HFFc6 (cell line): ENCODE results near the gene SLFN11. TPM values are rescaled to one million over a fixed set of nuclear protein-coding genes. Genes with fewer than 3 reads are reported as not detected.
"Not testable (repeated sequence)": the region's sequence is repeated elsewhere in the genome, so short reads cannot be mapped to it uniquely, and the experiment has no call there.

Source experiments
- DNase-seq: peaks from one replicate; pipeline ENCODE4 v3.0.0-alpha.2; 2018
- H3K27ac Mint-ChIP-seq: 2 replicates; pipeline ENCODE4 v1.8.0; 2020; ENCODE audit warnings: mild to moderate bottlenecking, mixed read lengths
- H3K27me3 Mint-ChIP-seq: 2 replicates; pipeline ENCODE4 v1.8.0; 2021; ENCODE audit warnings: mild to moderate bottlenecking, moderate library complexity, mixed read lengths; ENCODE audit not compliant: insufficient read depth
- H3K36me3 Mint-ChIP-seq: 2 replicates; pipeline ENCODE4 v1.8.0; 2021; ENCODE audit warnings: low read depth, mixed read lengths
- H3K4me1 Mint-ChIP-seq: 2 replicates; pipeline ENCODE4 v1.8.0; 2020; ENCODE audit warnings: low read depth, mixed read lengths
- H3K4me3 Mint-ChIP-seq: 2 replicates; pipeline ENCODE4 v1.8.0; 2020; ENCODE audit warnings: mild to moderate bottlenecking, moderate library complexity, mixed read lengths
- H3K9me3 Mint-ChIP-seq: 2 replicates; pipeline ENCODE4 v1.8.0; 2020; ENCODE audit warnings: mild to moderate bottlenecking, mixed read lengths
- total RNA-seq, 6 experiments: library from RNA; stranded (reverse); fragmentation: NEBNext Ultra II Directional; extraction: Animal tissue kit (Norgen Biotek cat#: 25700); gene quantifications; 2 replicates in 1 of 6; 3 replicates in 5 of 6; pipeline ENCODE4 v1.2.3, GENCODE V29; 2021
- TF ChIP-seq, protein P1 (sequence below): fragments of 200-600 bp; sonication (generic); IDR thresholded peaks from 2 replicates; pipeline ENCODE4 v1.5.0; 2021; ENCODE audit warnings: antibody characterized with exemption, mild to moderate bottlenecking

The SLFN11 gene
- total RNA-seq, 6 experiments from 2014 or later: 24.2 to 44.3 (median 37.9) TPM

GRCh38 chr17:35312346-35312745, 61.1 kb downstream of the SLFN11 start:
- Mint-ChIP-seq H3K4me1 (peaks cover 30% of the 10 kb centered on the region), H3K36me3 (no peaks in the 10 kb centered on the region), H3K4me3 (no peak overlapping the region), H3K9me3 (no peaks in the 10 kb centered on the region), H3K27ac (no peak overlapping the region), H3K27me3 (peaks cover 2% of the 10 kb centered on the region)
- TF ChIP-seq, protein P1, sequence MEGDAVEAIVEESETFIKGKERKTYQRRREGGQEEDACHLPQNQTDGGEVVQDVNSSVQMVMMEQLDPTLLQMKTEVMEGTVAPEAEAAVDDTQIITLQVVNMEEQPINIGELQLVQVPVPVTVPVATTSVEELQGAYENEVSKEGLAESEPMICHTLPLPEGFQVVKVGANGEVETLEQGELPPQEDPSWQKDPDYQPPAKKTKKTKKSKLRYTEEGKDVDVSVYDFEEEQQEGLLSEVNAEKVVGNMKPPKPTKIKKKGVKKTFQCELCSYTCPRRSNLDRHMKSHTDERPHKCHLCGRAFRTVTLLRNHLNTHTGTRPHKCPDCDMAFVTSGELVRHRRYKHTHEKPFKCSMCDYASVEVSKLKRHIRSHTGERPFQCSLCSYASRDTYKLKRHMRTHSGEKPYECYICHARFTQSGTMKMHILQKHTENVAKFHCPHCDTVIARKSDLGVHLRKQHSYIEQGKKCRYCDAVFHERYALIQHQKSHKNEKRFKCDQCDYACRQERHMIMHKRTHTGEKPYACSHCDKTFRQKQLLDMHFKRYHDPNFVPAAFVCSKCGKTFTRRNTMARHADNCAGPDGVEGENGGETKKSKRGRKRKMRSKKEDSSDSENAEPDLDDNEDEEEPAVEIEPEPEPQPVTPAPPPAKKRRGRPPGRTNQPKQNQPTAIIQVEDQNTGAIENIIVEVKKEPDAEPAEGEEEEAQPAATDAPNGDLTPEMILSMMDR: no peak
- DNase-seq: no peak

DNA sequence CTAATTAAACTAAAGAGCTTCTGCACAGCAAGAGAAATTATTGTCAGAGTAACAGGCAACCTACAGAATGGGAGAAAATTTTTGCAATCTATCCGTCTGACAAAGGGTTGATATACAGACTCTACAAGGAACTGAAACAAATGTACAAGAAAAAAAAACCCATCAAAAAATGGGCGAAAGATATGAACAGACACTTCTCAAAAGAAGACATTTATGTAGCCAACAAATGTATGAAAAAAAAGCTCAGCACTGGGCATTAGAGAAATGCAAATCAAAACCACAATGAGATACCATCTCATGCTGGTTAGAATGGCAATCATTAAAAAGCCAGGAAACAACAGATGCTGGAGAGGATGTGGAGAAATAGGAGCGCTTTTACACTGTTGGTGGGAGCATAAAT, 64.1 kb downstream of the SLFN11 start:
- not testable (repeated sequence) for DNase-seq, H3K27ac Mint-ChIP-seq, H3K36me3 Mint-ChIP-seq, H3K4me3 Mint-ChIP-seq, H3K9me3 Mint-ChIP-seq, H3K27me3 Mint-ChIP-seq
- peaks cover 11% of the 10 kb centered on the region for H3K4me1 Mint-ChIP-seq

Other genes with a start within 250 kb of the SLFN11 start
- 10 to 100 TPM; 15.2 to 21.0 (median 18.5) TPM for gene NLE1, start 231.3 kb downstream of the SLFN11 start, total RNA-seq
- not detected for gene UNC45B, start 225.8 kb downstream of the SLFN11 start, total RNA-seq
- gene SLC35G3, start 179.2 kb downstream of the SLFN11 start, total RNA-seq: not detected
- 10 to 100 TPM; 55.2 to 64.0 (median 56.1) TPM for gene SLFN5, start 130.5 kb downstream of the SLFN11 start, total RNA-seq
- gene SLFN12, start 58.9 kb upstream of the SLFN11 start, total RNA-seq: 10 to 100 TPM; 24.9 to 33.5 (median 30.3) TPM
- 10 to 100 TPM in 4 of 6 experiments, 1 to 10 TPM in 2; 8.3 to 12.0 (median 10.8) TPM for gene SLFN13, start 75.1 kb upstream of the SLFN11 start, total RNA-seq
- under 1 TPM in 4 of 6 experiments, not detected in 2; 0.13 to 0.34 (median 0.25) TPM for gene SLFN12L, start 164.1 kb upstream of the SLFN11 start, total RNA-seq
- gene SLFN14, start 187.2 kb upstream of the SLFN11 start, total RNA-seq: not detected
- gene PEX12, start 204.9 kb upstream of the SLFN11 start, total RNA-seq: 1 to 10 TPM; 6.2 to 9.0 (median 7.2) TPM
- gene AP2B1, start 213.7 kb upstream of the SLFN11 start, total RNA-seq: 100 to 1,000 TPM; 168 to 196 (median 182) TPM